ENCODE results near the gene NBPF9.
A peak's percentile ranks its signal among the peaks of the same experiment; 100 is the strongest.
"Not testable (repeated sequence)": the region's sequence is repeated elsewhere in the genome, so short reads cannot be mapped to it uniquely, and the experiment has no call there.

NBPF9 gene, protein sequence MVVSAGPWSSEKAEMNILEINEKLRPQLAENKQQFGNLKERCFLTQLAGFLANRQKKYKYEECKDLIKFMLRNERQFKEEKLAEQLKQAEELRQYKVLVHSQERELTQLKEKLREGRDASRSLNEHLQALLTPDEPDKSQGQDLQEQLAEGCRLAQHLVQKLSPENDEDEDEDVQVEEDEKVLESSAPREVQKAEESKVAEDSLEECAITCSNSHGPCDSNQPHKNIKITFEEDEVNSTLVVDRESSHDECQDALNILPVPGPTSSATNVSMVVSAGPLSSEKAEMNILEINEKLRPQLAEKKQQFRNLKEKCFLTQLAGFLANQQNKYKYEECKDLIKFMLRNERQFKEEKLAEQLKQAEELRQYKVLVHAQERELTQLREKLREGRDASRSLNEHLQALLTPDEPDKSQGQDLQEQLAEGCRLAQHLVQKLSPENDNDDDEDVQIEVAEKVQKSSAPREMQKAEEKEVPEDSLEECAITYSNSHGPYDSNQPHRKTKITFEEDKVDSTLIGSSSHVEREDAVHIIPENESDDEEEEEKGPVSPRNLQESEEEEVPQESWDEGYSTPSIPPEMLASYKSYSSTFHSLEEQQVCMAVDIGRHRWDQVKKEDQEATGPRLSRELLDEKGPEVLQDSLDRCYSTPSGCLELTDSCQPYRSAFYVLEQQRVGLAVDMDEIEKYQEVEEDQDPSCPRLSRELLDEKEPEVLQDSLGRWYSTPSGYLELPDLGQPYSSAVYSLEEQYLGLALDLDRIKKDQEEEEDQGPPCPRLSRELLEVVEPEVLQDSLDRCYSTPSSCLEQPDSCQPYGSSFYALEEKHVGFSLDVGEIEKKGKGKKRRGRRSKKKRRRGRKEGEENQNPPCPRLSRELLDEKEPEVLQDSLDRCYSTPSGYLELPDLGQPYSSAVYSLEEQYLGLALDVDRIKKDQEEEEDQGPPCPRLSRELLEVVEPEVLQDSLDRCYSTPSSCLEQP (N-terminal part only)

DNA sequence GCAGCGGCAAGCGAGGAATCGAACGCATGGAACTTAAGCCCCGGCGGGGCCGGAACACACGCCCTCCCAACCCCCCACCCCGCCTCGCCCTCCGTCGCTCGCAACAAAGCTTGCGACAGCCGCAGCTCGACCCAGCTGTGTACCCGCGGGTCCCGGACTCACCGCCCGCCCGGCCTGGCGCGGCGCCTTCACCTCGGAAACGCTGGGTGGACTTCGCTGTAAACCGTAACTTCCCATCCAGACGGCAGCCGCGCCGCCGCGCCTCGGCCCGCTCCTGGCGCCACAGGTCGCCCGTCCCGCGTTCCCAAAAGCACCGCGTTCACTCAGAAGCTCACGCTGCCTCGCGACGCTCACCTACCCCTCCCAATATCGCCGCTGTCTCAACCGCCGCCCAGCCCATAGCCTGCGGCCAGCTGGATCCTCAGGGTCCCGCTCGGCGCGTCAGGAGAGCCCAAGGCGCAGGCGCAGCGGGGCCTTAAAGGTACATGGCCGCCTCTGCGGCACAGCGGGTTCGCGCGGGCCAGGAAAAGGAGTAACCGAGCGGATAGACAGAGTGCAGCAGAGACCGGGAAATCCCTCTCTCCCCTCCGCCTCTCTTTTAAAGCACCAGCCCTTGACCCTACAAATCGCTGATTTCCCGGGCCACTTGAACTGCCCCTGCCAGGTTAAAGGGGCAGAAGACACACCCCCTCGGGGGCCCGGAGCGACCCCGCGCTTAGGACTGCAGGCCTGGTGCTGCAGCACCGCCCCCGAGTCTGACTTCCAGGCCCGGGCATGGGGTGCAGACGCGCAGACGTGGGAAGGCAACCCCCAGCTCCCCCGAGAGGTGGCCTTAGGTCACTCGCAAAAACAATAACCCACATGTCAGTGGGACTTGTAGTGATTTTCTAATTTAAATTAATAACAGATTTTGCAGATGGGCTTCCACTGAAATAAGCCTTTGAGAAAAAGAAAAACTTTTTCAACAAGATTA, at the start of gene NBPF9:
Gene NBPF9, minus strand, starts transcription at position 443 of the 973 bp plus-strand sequence. CDS start 21,412 bp downstream, outside the sequence.
- H3K9ac ChIP-seq (ENCODE audit: low read depth, low read length); H3K27ac ChIP-seq (ENCODE audit: low read depth, low read length): not testable (repeated sequence)

DNA sequence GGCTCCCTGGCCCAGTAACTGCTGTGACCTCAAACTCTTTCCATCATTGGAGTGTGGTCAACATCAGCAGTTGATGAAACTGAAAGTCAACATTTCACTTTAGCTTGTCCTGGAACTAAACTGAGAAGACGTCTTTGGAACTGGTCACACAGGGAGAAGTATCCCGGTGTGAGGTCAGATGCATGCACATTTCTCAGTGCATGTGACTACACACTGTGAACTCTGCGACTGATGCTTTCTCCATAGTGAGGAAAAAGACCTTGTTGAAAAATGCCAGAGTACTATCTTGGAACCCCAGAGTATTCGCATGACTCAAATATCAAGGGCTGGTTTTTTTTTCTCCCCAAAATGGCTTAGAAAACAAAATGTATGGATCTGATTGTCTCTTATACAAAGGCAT, 46.6 kb upstream of the NBPF9 start:
- not testable (repeated sequence) for H3K27ac ChIP-seq (ENCODE audit: low read depth, low read length); H3K9ac ChIP-seq (ENCODE audit: low read depth, low read length)

More for the DNA sequence above, at the start of gene NBPF9:
- H3K36me3 ChIP-seq (ENCODE audit: control insufficient read depth, insufficient read depth, low read length); H3K9me3 ChIP-seq (ENCODE audit: control insufficient read depth, insufficient read depth, low read length); H3K4me1 ChIP-seq (ENCODE audit: control insufficient read depth, insufficient read depth, low read length); H3K27me3 ChIP-seq (ENCODE audit: control insufficient read depth, insufficient read depth, low read length): not testable (repeated sequence)
- peak within 1 kb of the TSS; percentile 47 for H3K4me3 ChIP-seq (ENCODE audit: low read depth, low read length)

DNA sequence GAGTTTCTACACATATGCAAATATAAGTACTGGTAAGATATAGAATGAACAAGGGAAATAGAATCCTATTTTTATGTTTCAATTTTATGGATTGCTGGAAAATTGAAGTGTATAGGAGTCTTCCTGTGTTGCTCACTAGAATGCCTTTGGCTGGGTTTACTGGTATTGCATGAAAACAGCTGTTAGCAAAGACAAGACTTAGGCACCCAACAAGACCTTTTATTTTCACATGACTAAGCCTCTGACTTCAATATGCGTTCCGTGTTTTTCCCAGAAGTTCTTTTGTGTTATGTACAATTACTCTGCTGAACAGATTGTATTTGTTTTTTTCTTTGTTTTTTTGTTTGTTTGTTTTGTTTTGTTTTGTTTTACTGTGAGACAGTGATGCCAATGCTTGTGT, 34.2 kb upstream of the NBPF9 start:
- not testable (repeated sequence) for H3K4me3 ChIP-seq (ENCODE audit: low read depth, low read length); H3K9me3 ChIP-seq (ENCODE audit: control insufficient read depth, insufficient read depth, low read length); H3K27ac ChIP-seq (ENCODE audit: low read depth, low read length); H3K27me3 ChIP-seq (ENCODE audit: control insufficient read depth, insufficient read depth, low read length); H3K36me3 ChIP-seq (ENCODE audit: control insufficient read depth, insufficient read depth, low read length); H3K4me1 ChIP-seq (ENCODE audit: control insufficient read depth, insufficient read depth, low read length); H3K9ac ChIP-seq (ENCODE audit: low read depth, low read length)

More for the DNA sequence above, 46.6 kb upstream of the NBPF9 start:
- not testable (repeated sequence) for H3K9me3 ChIP-seq (ENCODE audit: control insufficient read depth, insufficient read depth, low read length); H3K4me3 ChIP-seq (ENCODE audit: low read depth, low read length); H3K36me3 ChIP-seq (ENCODE audit: control insufficient read depth, insufficient read depth, low read length); H3K27me3 ChIP-seq (ENCODE audit: control insufficient read depth, insufficient read depth, low read length); H3K4me1 ChIP-seq (ENCODE audit: control insufficient read depth, insufficient read depth, low read length)

DNA sequence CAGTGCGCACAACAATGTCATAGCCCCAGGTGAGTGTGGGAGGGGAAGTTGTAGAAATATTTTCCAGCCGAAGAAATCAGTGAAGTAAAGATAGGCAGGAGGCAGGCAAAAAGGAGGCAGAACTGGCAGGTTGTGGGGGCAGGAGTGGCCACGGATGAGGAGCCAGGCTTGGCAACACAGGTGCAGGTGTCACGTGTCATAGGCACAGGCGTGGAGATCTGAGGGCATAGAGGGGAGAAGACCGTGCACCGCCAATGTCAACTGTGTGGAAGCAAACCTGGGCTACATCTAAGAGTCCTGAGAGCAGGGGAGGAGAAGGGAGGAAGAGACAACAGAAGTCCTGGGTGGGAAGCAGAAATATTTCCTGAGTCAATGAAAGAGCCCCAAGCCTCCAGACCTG, 27.6 kb upstream of the NBPF9 start:
- H3K27me3 ChIP-seq (ENCODE audit: control insufficient read depth, insufficient read depth, low read length); H3K36me3 ChIP-seq (ENCODE audit: control insufficient read depth, insufficient read depth, low read length); H3K27ac ChIP-seq (ENCODE audit: low read depth, low read length); H3K4me1 ChIP-seq (ENCODE audit: control insufficient read depth, insufficient read depth, low read length); H3K9me3 ChIP-seq (ENCODE audit: control insufficient read depth, insufficient read depth, low read length); H3K4me3 ChIP-seq (ENCODE audit: low read depth, low read length); H3K9ac ChIP-seq (ENCODE audit: low read depth, low read length): not testable (repeated sequence)

DNA sequence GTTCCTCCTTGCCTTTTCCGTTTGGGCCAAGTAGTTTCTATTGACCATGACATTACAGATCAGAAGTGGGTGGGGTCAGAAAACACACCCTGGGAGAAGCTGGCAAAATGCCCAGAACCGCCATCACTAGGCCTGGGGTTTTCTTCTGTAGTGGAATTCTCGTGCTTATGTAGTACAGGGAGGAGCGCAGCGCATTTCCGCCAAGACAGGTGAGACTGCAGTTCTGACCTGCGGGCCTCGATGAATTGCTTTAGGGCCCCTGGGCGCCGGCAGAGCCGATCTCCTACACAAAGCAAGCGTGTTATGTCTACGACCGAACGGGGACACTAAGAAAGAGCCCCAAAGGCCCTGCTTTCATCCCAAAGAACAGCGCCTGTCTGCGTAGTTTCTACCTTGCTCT, 25.9 kb upstream of the NBPF9 start:
- not testable (repeated sequence) for H3K36me3 ChIP-seq (ENCODE audit: control insufficient read depth, insufficient read depth, low read length); H3K27me3 ChIP-seq (ENCODE audit: control insufficient read depth, insufficient read depth, low read length); H3K9ac ChIP-seq (ENCODE audit: low read depth, low read length); H3K4me1 ChIP-seq (ENCODE audit: control insufficient read depth, insufficient read depth, low read length); H3K9me3 ChIP-seq (ENCODE audit: control insufficient read depth, insufficient read depth, low read length); H3K4me3 ChIP-seq (ENCODE audit: low read depth, low read length); H3K27ac ChIP-seq (ENCODE audit: low read depth, low read length)

DNA sequence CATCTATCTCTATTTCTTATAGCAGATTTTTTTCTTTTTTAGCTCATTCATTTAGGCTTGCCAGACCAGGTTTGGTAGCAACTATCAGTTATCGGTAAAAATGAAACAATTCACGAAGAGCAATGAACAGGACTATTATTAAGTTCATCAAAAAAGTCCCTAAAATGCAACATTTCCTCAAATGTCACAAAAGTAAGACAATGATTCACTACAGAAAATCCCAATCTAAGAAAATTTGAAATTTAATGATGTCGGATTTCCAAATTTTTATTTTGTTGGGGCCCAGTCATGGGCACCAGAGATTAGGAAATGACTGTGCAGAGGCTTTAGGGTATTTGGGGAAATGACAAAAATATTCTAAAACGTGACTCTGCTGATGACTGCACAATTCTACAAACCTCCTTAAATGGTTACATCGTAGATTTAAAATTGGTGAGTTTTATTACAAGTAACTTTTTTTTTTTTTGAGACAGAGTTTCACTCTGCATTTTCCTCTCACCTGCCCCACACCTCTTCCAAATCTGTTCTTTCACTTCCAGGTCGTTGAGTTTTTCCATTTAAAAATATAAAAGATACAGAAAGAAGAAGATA, 23.3 kb upstream of the NBPF9 start:
- not testable (repeated sequence) for H3K27me3 ChIP-seq (ENCODE audit: control insufficient read depth, insufficient read depth, low read length); H3K36me3 ChIP-seq (ENCODE audit: control insufficient read depth, insufficient read depth, low read length); H3K4me1 ChIP-seq (ENCODE audit: control insufficient read depth, insufficient read depth, low read length); H3K9ac ChIP-seq (ENCODE audit: low read depth, low read length); H3K9me3 ChIP-seq (ENCODE audit: control insufficient read depth, insufficient read depth, low read length); H3K4me3 ChIP-seq (ENCODE audit: low read depth, low read length); H3K27ac ChIP-seq (ENCODE audit: low read depth, low read length)

DNA sequence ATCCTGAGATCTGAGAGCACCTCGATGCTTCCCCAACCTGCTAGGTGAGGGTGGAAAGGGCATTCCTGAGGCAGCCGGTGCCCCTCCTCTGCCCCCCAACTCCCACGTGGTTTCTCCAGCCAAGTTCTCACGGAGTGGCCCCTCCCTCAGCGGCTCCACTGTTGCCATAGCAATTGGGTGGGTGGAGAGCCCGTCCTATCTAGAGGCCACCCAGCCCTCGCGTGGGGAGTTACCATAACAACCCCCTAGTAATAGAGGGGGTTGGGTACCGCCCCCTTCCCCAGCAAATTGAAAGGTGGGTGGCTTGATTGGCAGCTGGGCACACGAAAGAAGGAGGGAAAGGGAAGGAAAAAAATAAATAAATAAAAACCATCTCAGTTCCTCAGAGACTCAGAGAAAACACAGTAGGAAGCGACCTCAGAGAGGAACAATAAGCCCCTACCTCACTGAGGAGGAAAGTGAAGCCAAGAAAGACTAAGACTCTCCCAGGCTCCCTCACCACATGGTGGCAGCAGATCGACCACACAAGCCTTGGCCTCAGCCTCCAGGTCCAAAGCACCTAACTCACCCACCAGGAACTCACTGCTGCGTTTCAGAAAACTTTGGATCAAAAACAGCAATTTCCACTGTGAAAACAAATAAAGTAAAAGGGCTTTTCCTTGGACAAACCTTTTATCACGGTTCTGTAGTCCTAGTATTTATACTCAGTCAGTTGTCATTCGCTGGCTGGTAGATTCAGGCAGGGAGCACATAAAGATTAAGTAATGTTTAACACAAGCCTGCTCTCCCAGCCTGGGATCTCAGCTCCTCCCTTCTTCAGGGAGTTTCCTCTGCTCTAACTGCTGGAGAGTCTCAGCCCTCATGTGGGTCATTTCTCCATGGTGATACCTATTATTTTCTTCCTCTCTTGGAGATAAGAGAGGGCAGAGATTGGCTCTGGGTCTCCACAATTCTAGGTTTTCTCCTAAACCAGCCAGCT, 20.9 kb upstream of the NBPF9 start:
- not testable (repeated sequence) for H3K27ac ChIP-seq (ENCODE audit: low read depth, low read length); H3K27me3 ChIP-seq (ENCODE audit: control insufficient read depth, insufficient read depth, low read length); H3K9ac ChIP-seq (ENCODE audit: low read depth, low read length); H3K4me1 ChIP-seq (ENCODE audit: control insufficient read depth, insufficient read depth, low read length); H3K9me3 ChIP-seq (ENCODE audit: control insufficient read depth, insufficient read depth, low read length); H3K36me3 ChIP-seq (ENCODE audit: control insufficient read depth, insufficient read depth, low read length); H3K4me3 ChIP-seq (ENCODE audit: low read depth, low read length)

DNA sequence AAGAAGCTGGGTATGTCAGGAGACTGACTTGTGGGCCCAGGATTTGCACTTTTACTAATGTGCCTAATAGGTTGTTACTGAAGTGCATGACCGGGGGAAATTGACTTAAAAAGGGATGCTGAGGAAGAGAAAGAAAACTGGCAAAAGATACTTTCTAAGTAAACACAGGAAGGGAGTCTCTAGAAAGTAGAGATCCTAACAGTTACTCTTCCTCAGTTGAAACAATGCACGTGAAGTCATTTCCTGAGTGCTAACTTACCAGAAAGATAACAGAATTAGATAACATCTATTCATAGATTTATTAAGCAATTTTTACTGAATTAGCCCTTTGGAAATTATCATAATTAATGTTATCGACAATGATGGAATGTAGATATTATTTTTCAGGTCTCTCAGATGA, 9.5 kb upstream of the NBPF9 start:
- H3K4me3 ChIP-seq (ENCODE audit: low read depth, low read length); H3K36me3 ChIP-seq (ENCODE audit: control insufficient read depth, insufficient read depth, low read length); H3K9me3 ChIP-seq (ENCODE audit: control insufficient read depth, insufficient read depth, low read length); H3K4me1 ChIP-seq (ENCODE audit: control insufficient read depth, insufficient read depth, low read length); H3K27ac ChIP-seq (ENCODE audit: low read depth, low read length); H3K9ac ChIP-seq (ENCODE audit: low read depth, low read length); H3K27me3 ChIP-seq (ENCODE audit: control insufficient read depth, insufficient read depth, low read length): not testable (repeated sequence)

DNA sequence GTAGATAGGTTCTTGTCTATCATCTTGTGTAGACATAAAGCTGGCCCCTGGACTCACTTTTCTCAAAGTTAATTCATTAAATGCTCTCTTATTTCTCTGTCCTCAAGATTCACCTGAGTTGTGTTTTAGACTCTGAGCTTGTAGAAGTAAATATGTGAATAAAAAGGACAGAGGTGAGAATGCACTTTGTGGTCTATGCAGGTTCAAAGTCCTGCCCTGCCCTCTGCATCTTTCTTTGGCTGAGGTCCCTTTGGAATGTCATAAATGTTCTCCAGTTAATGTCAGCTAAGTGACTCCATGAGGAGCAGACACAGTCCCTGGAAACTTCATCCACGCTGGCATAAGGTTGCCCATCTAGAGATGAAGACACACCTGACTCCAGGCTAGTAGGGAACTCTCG, 7.0 kb upstream of the NBPF9 start:
- not testable (repeated sequence) for H3K9me3 ChIP-seq (ENCODE audit: control insufficient read depth, insufficient read depth, low read length); H3K27me3 ChIP-seq (ENCODE audit: control insufficient read depth, insufficient read depth, low read length); H3K36me3 ChIP-seq (ENCODE audit: control insufficient read depth, insufficient read depth, low read length); H3K27ac ChIP-seq (ENCODE audit: low read depth, low read length); H3K9ac ChIP-seq (ENCODE audit: low read depth, low read length); H3K4me1 ChIP-seq (ENCODE audit: control insufficient read depth, insufficient read depth, low read length); H3K4me3 ChIP-seq (ENCODE audit: low read depth, low read length)
